ENCODE measurements around the gene PALM2AKAP2.

Gene PALM2AKAP2
- 44.3 to 80.2 reads per million in 2 experiments for total RNA-seq

- DNase-seq (ENCODE audit: low read depth) = no peak
Observed at GRCh38 chr9:109779711-109780452, at the start of gene PALM2AKAP2. Gene PALM2AKAP2 (plus strand): TSS chr9:109780198. CDS start chr9:109780489, 291 bp downstream.

GRCh38 chr9:109730228-109730627 is 49.8 kb upstream of the PALM2AKAP2 start:
- no peak for DNase-seq (ENCODE audit: low read depth)

- DNase-seq (ENCODE audit: low read depth) = no peak
Observed at GRCh38 chr9:109733690-109734089, 46.3 kb upstream of the PALM2AKAP2 start.

GRCh38 chr9:109734814-109735213 is 45.2 kb upstream of the PALM2AKAP2 start:
- no peak for DNase-seq (ENCODE audit: low read depth)

GRCh38 chr9:109735801-109736200 is 44.2 kb upstream of the PALM2AKAP2 start:
- no peak for DNase-seq (ENCODE audit: low read depth)

GRCh38 chr9:109737295-109737694 is 42.7 kb upstream of the PALM2AKAP2 start:
- no peak for DNase-seq (ENCODE audit: low read depth)

- DNase-seq (ENCODE audit: low read depth) = no peak
Observed at GRCh38 chr9:109739760-109740159, 40.2 kb upstream of the PALM2AKAP2 start.

GRCh38 chr9:109742776-109743348 is 37.1 kb upstream of the PALM2AKAP2 start:
- no peak for DNase-seq (ENCODE audit: low read depth)

- DNase-seq (ENCODE audit: low read depth) = no peak
Observed at GRCh38 chr9:109743696-109744095, 36.3 kb upstream of the PALM2AKAP2 start.

GRCh38 chr9:109745335-109746283 is 34.4 kb upstream of the PALM2AKAP2 start:
- no peak for DNase-seq (ENCODE audit: low read depth)

GRCh38 chr9:109751253-109751652 is 28.7 kb upstream of the PALM2AKAP2 start:
- no peak for DNase-seq (ENCODE audit: low read depth)

GRCh38 chr9:109753308-109753707 is 26.7 kb upstream of the PALM2AKAP2 start:
- DNase-seq (ENCODE audit: low read depth) = no peak

- no peak for DNase-seq (ENCODE audit: low read depth)
Observed at GRCh38 chr9:109755040-109755439, 25.0 kb upstream of the PALM2AKAP2 start.

- no peak for DNase-seq (ENCODE audit: low read depth)
Observed at GRCh38 chr9:109759589-109759988, 20.4 kb upstream of the PALM2AKAP2 start.

- DNase-seq (ENCODE audit: low read depth) = no peak
Observed at GRCh38 chr9:109765278-109765677, 14.7 kb upstream of the PALM2AKAP2 start.

- no peak for DNase-seq (ENCODE audit: low read depth)
Observed at GRCh38 chr9:109765830-109766229, 14.2 kb upstream of the PALM2AKAP2 start.

- DNase-seq (ENCODE audit: low read depth) = no peak
Observed at GRCh38 chr9:109766351-109766750, 13.6 kb upstream of the PALM2AKAP2 start.

- no peak for DNase-seq (ENCODE audit: low read depth)
Observed at GRCh38 chr9:109767404-109767803, 12.6 kb upstream of the PALM2AKAP2 start.

- DNase-seq (ENCODE audit: low read depth) = no peak
Observed at GRCh38 chr9:109767814-109768213, 12.2 kb upstream of the PALM2AKAP2 start.

GRCh38 chr9:109769250-109769649 is 10.7 kb upstream of the PALM2AKAP2 start:
- no peak for DNase-seq (ENCODE audit: low read depth)

- DNase-seq (ENCODE audit: low read depth) = no peak
Observed at GRCh38 chr9:109770101-109770500, 9.9 kb upstream of the PALM2AKAP2 start.

GRCh38 chr9:109771087-109771486 is 8.9 kb upstream of the PALM2AKAP2 start:
- DNase-seq (ENCODE audit: low read depth) = no peak

Measured in T follicular helper cell (primary cell).